ENCODE data around the gene CA12.
A peak's percentile ranks its signal among the peaks of the same experiment; 100 is the strongest.

Gene CA12

DNA sequence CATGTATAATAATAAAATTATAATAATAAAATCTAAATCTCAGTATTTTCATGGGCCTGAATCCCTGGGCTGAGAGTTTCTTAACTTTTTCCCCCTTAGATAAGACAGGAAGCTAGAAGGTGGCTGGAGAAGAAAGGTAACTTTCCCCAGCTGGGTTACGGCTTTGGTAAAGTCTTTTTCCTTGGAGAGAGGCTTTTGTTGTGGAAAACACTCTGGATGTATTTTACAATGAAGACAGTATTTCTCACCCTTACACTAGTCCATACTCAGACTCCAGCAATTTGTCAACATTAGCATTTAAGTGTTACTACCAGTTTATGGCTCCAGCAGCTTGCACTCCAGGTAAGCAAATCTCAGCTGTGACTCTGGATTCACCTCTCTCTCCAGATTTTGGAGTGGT lies 69.4 kb downstream of the CA12 start:
- no peak overlapping the region for H3K4me3 ChIP-seq (ENCODE audit: low read length)
- DNase-seq (ENCODE audit: low read depth), result no peak
- TF ChIP-seq, protein P1, sequence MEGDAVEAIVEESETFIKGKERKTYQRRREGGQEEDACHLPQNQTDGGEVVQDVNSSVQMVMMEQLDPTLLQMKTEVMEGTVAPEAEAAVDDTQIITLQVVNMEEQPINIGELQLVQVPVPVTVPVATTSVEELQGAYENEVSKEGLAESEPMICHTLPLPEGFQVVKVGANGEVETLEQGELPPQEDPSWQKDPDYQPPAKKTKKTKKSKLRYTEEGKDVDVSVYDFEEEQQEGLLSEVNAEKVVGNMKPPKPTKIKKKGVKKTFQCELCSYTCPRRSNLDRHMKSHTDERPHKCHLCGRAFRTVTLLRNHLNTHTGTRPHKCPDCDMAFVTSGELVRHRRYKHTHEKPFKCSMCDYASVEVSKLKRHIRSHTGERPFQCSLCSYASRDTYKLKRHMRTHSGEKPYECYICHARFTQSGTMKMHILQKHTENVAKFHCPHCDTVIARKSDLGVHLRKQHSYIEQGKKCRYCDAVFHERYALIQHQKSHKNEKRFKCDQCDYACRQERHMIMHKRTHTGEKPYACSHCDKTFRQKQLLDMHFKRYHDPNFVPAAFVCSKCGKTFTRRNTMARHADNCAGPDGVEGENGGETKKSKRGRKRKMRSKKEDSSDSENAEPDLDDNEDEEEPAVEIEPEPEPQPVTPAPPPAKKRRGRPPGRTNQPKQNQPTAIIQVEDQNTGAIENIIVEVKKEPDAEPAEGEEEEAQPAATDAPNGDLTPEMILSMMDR (IDR thresholded peaks at IDR 0.05; ENCODE audit: insufficient read depth, low read depth, low read length, missing control alignments), result no peak

DNA sequence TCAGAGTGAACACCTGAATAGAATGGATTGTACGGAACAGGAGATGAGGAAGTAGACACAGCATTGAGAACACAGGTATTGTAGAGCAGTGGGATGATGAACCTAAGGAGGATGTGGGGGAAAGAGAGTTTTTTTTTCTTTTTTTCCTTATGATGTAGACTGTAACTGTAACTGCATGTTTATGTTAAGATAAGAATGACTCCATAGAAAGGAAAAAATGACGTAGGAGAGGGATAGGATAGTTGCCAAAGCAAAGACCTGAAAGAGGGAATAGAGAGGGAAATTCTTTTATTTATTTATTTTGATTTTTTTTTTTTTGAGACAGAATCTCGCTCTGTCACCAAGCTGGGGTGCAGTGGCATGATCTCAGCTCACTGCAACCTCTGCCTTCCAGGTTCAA lies 71.0 kb downstream of the CA12 start:
- no peak for DNase-seq (ENCODE audit: low read depth)
- H3K4me3 ChIP-seq (ENCODE audit: low read length), result no peak overlapping the region
- TF ChIP-seq, protein P1 (IDR thresholded peaks at IDR 0.05; ENCODE audit: insufficient read depth, low read depth, low read length, missing control alignments), result no peak

DNA sequence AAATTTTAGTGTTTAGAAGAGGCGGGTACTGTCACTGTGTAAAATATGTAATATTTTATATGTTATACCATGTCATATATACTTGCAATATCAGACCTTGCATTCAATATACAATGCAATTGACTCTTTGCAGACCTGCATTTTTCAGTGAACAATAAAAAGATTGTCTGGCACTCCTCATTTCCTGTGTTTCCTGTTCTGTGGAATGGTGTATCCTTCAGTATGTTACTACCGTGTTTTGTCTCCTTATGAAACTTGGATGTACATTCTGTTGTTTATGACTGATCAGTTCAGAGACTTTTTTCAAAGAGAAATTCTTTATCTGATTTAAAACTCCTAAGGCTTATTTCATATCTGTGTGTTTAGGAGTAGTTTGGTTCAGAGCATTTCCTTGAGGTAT lies 72.7 kb downstream of the CA12 start:
- peak; percentile 26 for DNase-seq (ENCODE audit: low read depth)

DNA sequence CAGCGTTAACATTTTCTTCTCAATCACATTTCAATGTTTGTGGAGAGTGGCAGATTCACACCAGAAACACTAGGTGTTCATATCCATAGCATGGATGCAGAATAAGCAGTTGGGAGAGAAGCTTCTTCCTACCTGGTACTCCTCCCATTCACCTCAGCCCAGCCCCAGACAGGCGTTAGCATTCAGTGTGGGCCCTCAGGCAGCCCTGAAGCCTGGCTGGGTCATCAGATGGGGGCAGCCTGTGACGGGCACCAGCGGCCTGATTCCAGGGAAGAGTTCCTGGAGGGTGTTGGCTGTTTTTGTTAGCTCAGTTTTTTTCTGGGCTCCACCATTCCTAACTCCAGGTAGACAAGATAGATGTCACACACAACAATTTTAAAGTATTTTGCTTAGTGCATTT lies 73.2 kb downstream of the CA12 start:
- no peak overlapping the region for H3K4me3 ChIP-seq (ENCODE audit: low read length)
- TF ChIP-seq, protein P1 (IDR thresholded peaks at IDR 0.05; ENCODE audit: insufficient read depth, low read depth, low read length, missing control alignments), result no peak
- no peak for DNase-seq (ENCODE audit: low read depth)

More for the DNA sequence above, 72.7 kb downstream of the CA12 start:
- no peak overlapping the region for H3K4me3 ChIP-seq (ENCODE audit: low read length)
- TF ChIP-seq, protein P1 (IDR thresholded peaks at IDR 0.05; ENCODE audit: insufficient read depth, low read depth, low read length, missing control alignments), result no peak

DNA sequence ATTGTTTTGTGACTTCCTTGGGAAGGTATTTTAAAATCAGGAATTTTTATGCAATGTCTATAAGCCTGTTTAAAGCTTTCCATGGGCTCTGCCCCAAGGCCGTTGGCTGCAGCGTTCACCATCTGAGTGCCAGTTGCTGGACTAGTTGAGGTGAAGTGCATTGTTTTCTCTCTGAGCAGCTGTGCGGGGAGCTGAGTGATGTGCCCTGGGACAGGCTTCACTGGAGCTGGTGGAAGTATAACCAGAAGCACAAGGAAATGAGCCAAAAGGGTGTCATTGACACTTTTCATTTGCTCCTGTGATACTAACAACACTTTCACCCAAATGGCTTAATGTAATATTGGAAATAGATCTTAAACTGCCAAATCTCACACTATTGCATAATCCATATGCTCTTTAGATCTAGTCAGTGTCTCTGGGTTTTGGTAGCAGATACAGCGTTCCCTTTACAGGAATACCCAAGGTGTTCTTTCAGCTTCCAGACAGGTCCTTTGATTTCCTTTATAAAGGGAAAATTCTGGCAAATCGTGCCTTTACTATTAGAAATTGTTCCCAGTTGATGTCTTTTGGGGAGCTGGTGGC lies 75.1 kb downstream of the CA12 start:
- TF ChIP-seq, protein P1 (IDR thresholded peaks at IDR 0.05; ENCODE audit: insufficient read depth, low read depth, low read length, missing control alignments), result no peak
- no peak for DNase-seq (ENCODE audit: low read depth)
- no peak overlapping the region for H3K4me3 ChIP-seq (ENCODE audit: low read length)

DNA sequence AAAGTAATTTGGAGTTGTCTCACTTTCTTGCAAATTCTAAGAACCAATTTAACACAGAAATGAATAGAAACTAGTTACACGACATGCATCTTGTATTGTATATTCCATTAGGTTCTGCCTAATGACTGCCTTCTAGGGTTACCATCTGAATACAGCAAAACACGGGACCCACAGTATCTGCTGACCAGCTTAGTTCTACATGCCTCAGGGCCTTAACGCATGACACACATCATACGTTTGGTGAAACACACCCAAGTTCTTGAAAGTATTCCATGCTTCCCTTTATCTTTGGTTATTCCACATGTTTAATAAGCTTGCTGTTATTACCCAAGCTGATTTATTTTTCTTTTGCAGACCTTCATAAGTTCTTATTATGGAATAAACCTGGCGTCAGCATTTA lies 76.4 kb downstream of the CA12 start:
- DNase-seq (ENCODE audit: low read depth), result peak; percentile 35
- no peak overlapping the region for H3K4me3 ChIP-seq (ENCODE audit: low read length)
- TF ChIP-seq, protein P1 (IDR thresholded peaks at IDR 0.05; ENCODE audit: insufficient read depth, low read depth, low read length, missing control alignments), result no peak

DNA sequence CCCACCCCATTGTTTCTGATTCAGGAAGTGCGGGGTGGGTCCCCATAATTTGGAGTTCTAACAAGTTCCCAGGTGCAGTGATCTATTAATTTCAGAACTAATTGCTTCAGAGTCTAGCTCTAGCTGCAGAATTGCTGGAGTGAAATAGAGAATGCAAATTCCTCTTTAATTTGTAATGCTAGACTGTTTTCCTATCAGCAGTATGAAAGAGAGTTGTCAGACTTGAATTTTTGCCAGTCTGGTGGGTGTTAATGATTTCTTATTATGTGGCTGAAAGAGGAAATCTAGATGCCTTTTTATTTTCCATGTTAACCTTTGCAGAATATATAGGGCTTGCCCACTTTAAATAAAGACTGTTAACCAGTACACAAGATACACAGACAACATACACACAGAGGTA lies 80.6 kb downstream of the CA12 start:
- DNase-seq (ENCODE audit: low read depth), result no peak
- TF ChIP-seq, protein P1 (IDR thresholded peaks at IDR 0.05; ENCODE audit: insufficient read depth, low read depth, low read length, missing control alignments), result no peak

More for the DNA sequence above, 80.6 kb downstream of the CA12 start:
- no peak overlapping the region for H3K4me3 ChIP-seq (ENCODE audit: low read length)
